GM10248 (cell line): ENCODE measurements around the gene NUMA1.

ENCODE experiments used
- CTCF ChIA-PET: fragments of 300-600 bp; sonication (Branson Sonifier 250); formaldehyde crosslinking; extraction: SDS; loops from one replicate; lab custom pipeline; 2021; ENCODE audit warnings: antibody characterized with exemption; lab: Yijun Ruan, JAX
- POLR2A ChIA-PET: fragments of 350-650 bp; sonication (Branson Sonifier 250); formaldehyde crosslinking; extraction: SDS; loops from one replicate; lab custom pipeline; 2020; ENCODE audit warnings: antibody characterized with exemption; lab: Yijun Ruan, JAX
- DNase-seq: peaks from one replicate; pipeline ENCODE4 v3.0.0; 2012; ENCODE audit errors: extremely low spot score
- CTCF ChIP-seq: IDR thresholded peaks from 2 replicates; pipeline ENCODE4 v1.5.1; 2012; ENCODE audit warnings: mild to moderate bottlenecking, low read depth; ENCODE audit errors: extremely low read depth, missing control alignments, control extremely low read depth

The NUMA1 gene

DNA sequence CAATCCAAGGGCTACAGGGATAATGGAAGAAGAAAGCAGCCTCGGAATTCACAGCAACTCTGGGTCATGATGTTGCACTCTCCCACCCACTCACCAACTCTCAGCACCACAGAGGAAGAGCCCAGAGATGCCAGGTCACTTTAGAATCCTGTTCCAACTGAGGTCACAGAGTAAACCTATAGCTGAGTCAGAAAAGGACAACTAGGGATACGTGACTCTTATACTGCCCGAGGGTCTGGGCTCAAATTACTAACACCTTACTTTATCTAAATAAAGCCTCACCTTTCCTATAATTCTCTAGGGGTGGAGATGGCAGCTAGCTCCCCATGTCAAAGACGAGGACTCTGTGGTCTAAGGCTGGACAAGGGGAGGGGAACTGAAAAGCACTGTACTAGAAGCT lies 57.0 kb downstream of the NUMA1 start:
- ChIA-PET CTCF (interaction anchor here (1.3 to 7.3 kb wide), 11 partner anchors 8 to 408 kb away, joined by 3 to 208 read pairs (median 45); no protein-coding TSS in a partner anchor), POLR2A (no interaction called here)
- TF ChIP-seq CTCF: no peak
- no peak for DNase-seq

- CTCF ChIA-PET: interaction anchor here (0.7 to 9.8 kb wide), 6 partner anchors 7 to 413 kb away, joined by 3 to 101 read pairs (median 28); no protein-coding TSS in a partner anchor
- DNase-seq: no peak
- TF ChIP-seq CTCF: no peak
- POLR2A ChIA-PET: no interaction called here
Observed at GRCh38 chr11:72018171-72018570, 62.2 kb downstream of the NUMA1 start.

DNA sequence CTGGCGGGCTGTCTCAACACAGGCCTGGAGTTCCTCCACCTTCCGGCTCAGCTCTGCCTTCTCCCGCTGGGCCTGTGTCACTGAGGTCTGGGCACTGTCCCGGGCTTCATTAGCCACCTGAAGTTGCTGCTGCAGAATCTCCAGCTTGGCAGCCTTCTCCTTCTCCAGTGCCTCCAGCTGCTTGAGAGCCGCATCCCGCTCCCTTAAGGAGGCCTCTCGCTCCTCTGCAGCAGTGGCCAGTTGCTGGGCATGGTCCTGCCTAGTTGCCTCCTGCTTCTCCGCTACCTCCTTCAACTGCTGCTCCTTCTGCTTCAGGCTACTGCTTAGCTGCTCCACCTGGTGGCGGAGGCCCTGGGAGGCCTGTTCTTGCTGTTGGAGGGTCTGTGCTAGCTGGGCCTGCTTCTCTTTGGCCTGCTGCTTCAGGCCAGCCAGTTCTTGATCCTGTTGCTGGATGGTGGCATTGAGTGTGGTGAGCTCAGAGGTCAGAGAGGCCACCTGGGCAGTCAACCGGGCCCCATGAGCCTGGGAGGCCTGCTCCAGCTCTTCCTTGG lies 64.8 kb downstream of the NUMA1 start:
- ChIA-PET POLR2A (interaction anchor here (0.8 to 2.1 kb wide), 3 partner anchors 10 to 38 kb away, joined by 3 to 6 read pairs (median 3); no protein-coding TSS in a partner anchor), CTCF (interaction anchor here (0.7 to 9.8 kb wide), 29 partner anchors 9 to 215 kb away, joined by 3 to 101 read pairs (median 4); partner anchors contain the start of gene IL18BP)
- DNase-seq: no peak
- peak; percentile 71 for TF ChIP-seq CTCF

- POLR2A ChIA-PET: interaction anchor here (2.1 kb wide), 1 partner anchor 9 kb away, joined by 6 read pairs; no protein-coding TSS in a partner anchor
- CTCF ChIA-PET: interaction anchor here (0.7 to 9.8 kb wide), 24 partner anchors 10 to 215 kb away, joined by 3 to 101 read pairs (median 6); partner anchors contain the start of gene IL18BP
- no peak for TF ChIP-seq CTCF
- no peak for DNase-seq
Observed at GRCh38 chr11:72014761-72015320, 65.5 kb downstream of the NUMA1 start.

- TF ChIP-seq CTCF: no peak
- CTCF ChIA-PET: interaction anchor here (1.0 to 9.8 kb wide), 19 partner anchors 8 to 130 kb away, joined by 3 to 101 read pairs (median 6); partner anchors contain the start of gene IL18BP
- POLR2A ChIA-PET: interaction anchor here (2.1 kb wide), 1 partner anchor 8 kb away, joined by 6 read pairs; no protein-coding TSS in a partner anchor
Observed at GRCh38 chr11:72013765-72014711, 66.3 kb downstream of the NUMA1 start.

More at GRCh38 chr11:72013765-72014711, 66.3 kb downstream of the NUMA1 start:
- DNase-seq: no peak
